ENCODE measurements around the gene ZBTB46. TPM values are rescaled to one million over a fixed set of nuclear protein-coding genes. Genes with fewer than 3 reads are reported as not detected.

ZBTB46 gene
- polyA plus RNA-seq, 3 donors: 0.07 to 2.3 (median 0.37) TPM

GRCh38 chr20:63771046-63771707 lies 59.9 kb downstream of the ZBTB46 start:
- no peak for DNase-seq
- Mint-ChIP-seq H3K27me3 (ENCODE audit: low read depth in 3 of 3) (peaks cover 10 to 21% (median 12%) of the 10 kb centered on the region in 3 donors), H3K4me3 (no peak overlapping the region), H3K27ac (no peak overlapping the region), H3K9me3 (peaks cover 0 to 2% (median 0%) of the 10 kb centered on the region in 7 donors), H3K36me3 (no peaks in the 10 kb centered on the region), H3K4me1 (peaks cover 5% of the 10 kb centered on the region)
- H3K9ac ChIP-seq (ENCODE audit: insufficient read depth, low read length, poor library complexity, severe bottlenecking): no peak overlapping the region
- H3K79me2 ChIP-seq (ENCODE audit: insufficient read depth, low read length): no peaks in the 10 kb centered on the region
- TF ChIP-seq, protein P1, sequence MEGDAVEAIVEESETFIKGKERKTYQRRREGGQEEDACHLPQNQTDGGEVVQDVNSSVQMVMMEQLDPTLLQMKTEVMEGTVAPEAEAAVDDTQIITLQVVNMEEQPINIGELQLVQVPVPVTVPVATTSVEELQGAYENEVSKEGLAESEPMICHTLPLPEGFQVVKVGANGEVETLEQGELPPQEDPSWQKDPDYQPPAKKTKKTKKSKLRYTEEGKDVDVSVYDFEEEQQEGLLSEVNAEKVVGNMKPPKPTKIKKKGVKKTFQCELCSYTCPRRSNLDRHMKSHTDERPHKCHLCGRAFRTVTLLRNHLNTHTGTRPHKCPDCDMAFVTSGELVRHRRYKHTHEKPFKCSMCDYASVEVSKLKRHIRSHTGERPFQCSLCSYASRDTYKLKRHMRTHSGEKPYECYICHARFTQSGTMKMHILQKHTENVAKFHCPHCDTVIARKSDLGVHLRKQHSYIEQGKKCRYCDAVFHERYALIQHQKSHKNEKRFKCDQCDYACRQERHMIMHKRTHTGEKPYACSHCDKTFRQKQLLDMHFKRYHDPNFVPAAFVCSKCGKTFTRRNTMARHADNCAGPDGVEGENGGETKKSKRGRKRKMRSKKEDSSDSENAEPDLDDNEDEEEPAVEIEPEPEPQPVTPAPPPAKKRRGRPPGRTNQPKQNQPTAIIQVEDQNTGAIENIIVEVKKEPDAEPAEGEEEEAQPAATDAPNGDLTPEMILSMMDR (IDR thresholded peaks at IDR 0.05): no peak
- intact Hi-C loops (cut with micrococcal nuclease): no loop called here
- no peaks in the 10 kb centered on the region for H4K20me1 ChIP-seq (ENCODE audit: insufficient read depth, low read length)
- no peaks in the 10 kb centered on the region for H3K27me3 ChIP-seq (ENCODE audit: control insufficient read depth in 2 of 2, insufficient read depth in 2 of 2, low read length in 2 of 2)
- H3K4me1 ChIP-seq (ENCODE audit: control insufficient read depth in 1 of 2, insufficient read depth in 2 of 2, low read length in 2 of 2): no peaks in the 10 kb centered on the region
- H2AFZ ChIP-seq (ENCODE audit: insufficient read depth, low read depth, low read length, poor library complexity, severe bottlenecking): no peak overlapping the region
- H3K9me3 ChIP-seq (replicated peaks in 1 of 2; ENCODE audit: control insufficient read depth in 1 of 2, insufficient read depth in 1 of 2, low read length in 2 of 2): no peaks in the 10 kb centered on the region
- H3K4me3 ChIP-seq (replicated peaks in 1 of 3; ENCODE audit: low read depth in 2 of 3, low read length in 3 of 3): no peak overlapping the region
- WGBS (ENCODE audit: insufficient coverage): 95% methylated on average over 41 of the region's 52 CpGs
- H3K36me3 ChIP-seq (replicated peaks in 1 of 2; ENCODE audit: control insufficient read depth in 1 of 2, insufficient read depth in 2 of 2, low read length in 2 of 2): no peaks in the 10 kb centered on the region
- H3K27ac ChIP-seq (ENCODE audit: low read depth in 1 of 2, low read length in 2 of 2): no peak overlapping the region
- no peak overlapping the region for H3K4me2 ChIP-seq (replicated peaks; ENCODE audit: extremely low read depth, low read length, poor library complexity, severe bottlenecking)

DNA sequence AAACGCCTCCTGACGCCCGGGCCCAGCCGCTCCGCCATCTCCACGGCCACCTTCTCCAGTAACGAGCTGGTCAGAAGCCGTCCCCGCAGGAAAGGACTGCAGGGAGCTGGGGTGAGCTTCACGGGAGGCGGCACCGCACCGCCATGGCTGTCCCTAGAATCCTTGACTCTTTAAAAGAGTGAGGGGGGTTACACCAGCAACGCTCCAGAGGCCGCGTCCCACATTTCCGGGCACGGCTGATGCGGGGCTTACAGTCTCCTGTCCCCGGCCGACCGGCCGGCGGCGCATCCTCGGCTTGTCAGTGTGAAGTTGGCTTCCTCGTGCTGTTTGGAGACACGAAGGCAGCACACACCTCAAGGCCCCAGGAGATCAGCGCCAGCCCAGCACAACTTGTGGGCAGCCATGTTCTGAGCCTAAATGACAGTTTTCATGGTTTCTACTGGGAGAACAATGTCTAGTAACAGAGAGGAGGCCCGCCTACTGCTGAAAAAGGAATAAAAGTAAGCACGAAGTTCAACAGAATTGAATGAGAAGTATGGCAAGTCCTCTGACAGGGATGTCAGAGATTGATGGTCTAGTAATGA lies 61.1 kb downstream of the ZBTB46 start:
- no peak overlapping the region for H3K4me2 ChIP-seq (replicated peaks; ENCODE audit: extremely low read depth, low read length, poor library complexity, severe bottlenecking)
- H4K20me1 ChIP-seq (ENCODE audit: insufficient read depth, low read length): no peaks in the 10 kb centered on the region
- H3K9me3 Mint-ChIP-seq: peaks cover 0 to 2% (median 0%) of the 10 kb centered on the region in 7 donors
- no peak overlapping the region for H3K4me3 Mint-ChIP-seq
- 98% methylated on average over 30 of the region's 31 CpGs for WGBS (ENCODE audit: insufficient coverage)
- no peak overlapping the region for H3K9ac ChIP-seq (ENCODE audit: insufficient read depth, low read length, poor library complexity, severe bottlenecking)
- H3K27me3 Mint-ChIP-seq (ENCODE audit: low read depth in 3 of 3): peaks cover 5 to 16% (median 10%) of the 10 kb centered on the region in 3 donors
- no peak overlapping the region for H2AFZ ChIP-seq (ENCODE audit: insufficient read depth, low read depth, low read length, poor library complexity, severe bottlenecking)
- intact Hi-C loops (cut with micrococcal nuclease): no loop called here
- H3K36me3 ChIP-seq (replicated peaks in 1 of 2; ENCODE audit: control insufficient read depth in 1 of 2, insufficient read depth in 2 of 2, low read length in 2 of 2): no peaks in the 10 kb centered on the region
- no peaks in the 10 kb centered on the region for H3K36me3 Mint-ChIP-seq
- H3K4me1 Mint-ChIP-seq: peaks cover 5% of the 10 kb centered on the region
- peak overlapping the region in 2 of 7 donors; percentile 30 to 68 for H3K27ac Mint-ChIP-seq
- no peak overlapping the region for H3K27ac ChIP-seq (ENCODE audit: low read depth in 1 of 2, low read length in 2 of 2)
- no peak overlapping the region for H3K4me3 ChIP-seq (replicated peaks in 1 of 3; ENCODE audit: low read depth in 2 of 3, low read length in 3 of 3)
- no peak for DNase-seq
- H3K9me3 ChIP-seq (replicated peaks in 1 of 2; ENCODE audit: control insufficient read depth in 1 of 2, insufficient read depth in 1 of 2, low read length in 2 of 2): no peaks in the 10 kb centered on the region
- TF ChIP-seq, protein P1 (IDR thresholded peaks at IDR 0.05): no peak
- H3K27me3 ChIP-seq (ENCODE audit: control insufficient read depth in 2 of 2, insufficient read depth in 2 of 2, low read length in 2 of 2): no peaks in the 10 kb centered on the region
- H3K79me2 ChIP-seq (ENCODE audit: insufficient read depth, low read length): no peaks in the 10 kb centered on the region
- H3K4me1 ChIP-seq (ENCODE audit: control insufficient read depth in 1 of 2, insufficient read depth in 2 of 2, low read length in 2 of 2): no peaks in the 10 kb centered on the region
